Natural killer cell (primary cell): Measurements from ENCODE around the gene CLASP1. TPM values are rescaled to one million over a fixed set of nuclear protein-coding genes. Genes with fewer than 3 reads are reported as not detected.
A peak's percentile ranks its signal among the peaks of the same experiment; 100 is the strongest.

ENCODE experiments used
- ATAC-seq, 3 donors: fragments of 150-1000 bp in 2 of 3; fragments of 200-7000 bp in 1 of 3; cut with Tn5 transposase; 1 replicate in 1 of 3; 2 replicates in 2 of 3; pipeline ENCODE4 v1.10.0; 2021; ENCODE audit warnings: mild to moderate bottlenecking in 2 of 3, moderate library complexity in 2 of 3
- DNase-seq, 2 donors: peaks; one replicate each; pipeline versions ENCODE4 v3.0.0 to v3.0.0-alpha.2; 2013 to 2021; ENCODE audit warnings: mixed read lengths in 1 of 2
- H3K27ac ChIP-seq: one replicate; pipeline ENCODE4 v1.5.1; 2013; ENCODE audit warnings: mild to moderate bottlenecking, low read length
- H3K27me3 ChIP-seq: one replicate; pipeline ENCODE4 v1.6.1; 2013; ENCODE audit warnings: low read length; ENCODE audit not compliant: control insufficient read depth, insufficient read depth
- H3K36me3 ChIP-seq: one replicate; pipeline ENCODE4 v1.6.1; 2013; ENCODE audit warnings: low read length; ENCODE audit not compliant: control insufficient read depth, insufficient read depth
- H3K4me1 ChIP-seq: one replicate; pipeline ENCODE4 v1.6.1; 2013; ENCODE audit warnings: low read length; ENCODE audit not compliant: control insufficient read depth, insufficient read depth
- H3K4me3 ChIP-seq: one replicate; pipeline ENCODE4 v1.5.1; 2013; ENCODE audit warnings: low read length
- H3K9me3 ChIP-seq: one replicate; pipeline ENCODE4 v1.6.1; 2013; ENCODE audit warnings: low read length; ENCODE audit not compliant: control insufficient read depth, insufficient read depth
- H3K27ac Mint-ChIP-seq, 2 donors: one replicate each; pipeline ENCODE4 v1.8.0; 2022; ENCODE audit warnings: mild to moderate bottlenecking in 2 of 2, mixed read lengths in 2 of 2, moderate library complexity in 1 of 2
- H3K27me3 Mint-ChIP-seq, 2 donors: one replicate each; pipeline ENCODE4 v1.8.0; 2022; ENCODE audit warnings: low read depth in 2 of 2, mixed read lengths in 2 of 2
- H3K36me3 Mint-ChIP-seq: one replicate; pipeline ENCODE4 v1.8.0; 2022; ENCODE audit warnings: mixed read lengths
- H3K4me1 Mint-ChIP-seq, 2 donors: one replicate each; pipeline ENCODE4 v1.8.0; 2022; ENCODE audit warnings: mixed read lengths in 2 of 2
- H3K4me3 Mint-ChIP-seq: one replicate; pipeline ENCODE4 v1.8.0; 2022; ENCODE audit warnings: mild to moderate bottlenecking, moderate library complexity, mixed read lengths
- H3K9me3 Mint-ChIP-seq, 2 donors: one replicate each; pipeline ENCODE4 v1.8.0; 2022; ENCODE audit warnings: mixed read lengths in 2 of 2
- WGBS: methylation state at CpG from one replicate; pipeline ENCODE4 v1.1.7; 2013; ENCODE audit warnings: missing lambda C conversion rate; ENCODE audit not compliant: insufficient coverage; 5-methylcytosine and 5-hydroxymethylcytosine counted together
- intact Hi-C: fragments of 100-400 bp; cut with micrococcal nuclease; formaldehyde crosslinking; loops from one replicate; pipeline ENCODE4 v1.14.2; 2022
- total RNA-seq, 4 donors: library from RNA; stranded (reverse); fragments of 120-200 nt in 1 of 4; gene quantifications; one replicate each; pipeline versions ENCODE4 v1.2.3 to v1.2.4, GENCODE V29; 2013 to 2022
- TF ChIP-seq, protein P1 (sequence below): fragments of 200-600 bp; IDR thresholded peaks from one replicate; pipeline ENCODE4 v1.8.0; 2022; ENCODE audit warnings: antibody characterized with exemption

Gene CLASP1
- total RNA-seq, 3 donors from 2014 or later (not counting 1 experiment from before 2014, with no cell fraction given), result 125 to 142 (median 127) TPM

DNA sequence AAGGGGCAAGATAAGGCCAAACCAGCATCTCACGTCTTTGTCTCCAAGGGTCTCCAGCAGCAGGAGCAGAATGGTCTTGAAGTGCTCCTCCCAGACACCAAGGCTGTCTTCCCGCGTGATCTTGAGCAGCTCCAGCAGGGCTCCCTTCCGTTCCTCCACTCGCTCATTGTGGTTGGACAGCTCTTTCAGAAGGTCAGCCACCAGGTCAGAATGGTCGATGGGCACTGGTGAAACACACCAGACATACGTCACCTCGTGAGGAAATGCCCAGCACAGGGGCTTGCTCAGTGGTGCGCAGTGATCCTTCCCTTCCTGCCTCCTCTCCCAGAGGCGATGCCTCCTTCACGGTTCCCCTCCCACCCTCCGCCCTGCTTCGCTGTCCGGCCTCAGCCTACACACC lies 284.2 kb downstream of the CLASP1 start:
- Mint-ChIP-seq H3K9me3 (no peaks in the 10 kb centered on the region), H3K27ac (peak overlapping the region in 1 of 2 donors; percentile 3), H3K36me3 (peaks cover 29% of the 10 kb centered on the region), H3K4me1 (peaks cover 5 to 8% of the 10 kb centered on the region in 2 donors), H3K4me3 (no peak overlapping the region), H3K27me3 (no peaks in the 10 kb centered on the region)
- Histone ChIP-seq H3K27me3 (no peaks in the 10 kb centered on the region), H3K4me1 (no peaks in the 10 kb centered on the region), H3K4me3 (no peak overlapping the region), H3K27ac (no peak overlapping the region), H3K36me3 (peaks cover 72% of the 10 kb centered on the region), H3K9me3 (no peaks in the 10 kb centered on the region)
- WGBS, result 96% methylated on average over 14 of the region's 14 CpGs
- intact Hi-C loops, result no loop called here
- TF ChIP-seq, protein P1, sequence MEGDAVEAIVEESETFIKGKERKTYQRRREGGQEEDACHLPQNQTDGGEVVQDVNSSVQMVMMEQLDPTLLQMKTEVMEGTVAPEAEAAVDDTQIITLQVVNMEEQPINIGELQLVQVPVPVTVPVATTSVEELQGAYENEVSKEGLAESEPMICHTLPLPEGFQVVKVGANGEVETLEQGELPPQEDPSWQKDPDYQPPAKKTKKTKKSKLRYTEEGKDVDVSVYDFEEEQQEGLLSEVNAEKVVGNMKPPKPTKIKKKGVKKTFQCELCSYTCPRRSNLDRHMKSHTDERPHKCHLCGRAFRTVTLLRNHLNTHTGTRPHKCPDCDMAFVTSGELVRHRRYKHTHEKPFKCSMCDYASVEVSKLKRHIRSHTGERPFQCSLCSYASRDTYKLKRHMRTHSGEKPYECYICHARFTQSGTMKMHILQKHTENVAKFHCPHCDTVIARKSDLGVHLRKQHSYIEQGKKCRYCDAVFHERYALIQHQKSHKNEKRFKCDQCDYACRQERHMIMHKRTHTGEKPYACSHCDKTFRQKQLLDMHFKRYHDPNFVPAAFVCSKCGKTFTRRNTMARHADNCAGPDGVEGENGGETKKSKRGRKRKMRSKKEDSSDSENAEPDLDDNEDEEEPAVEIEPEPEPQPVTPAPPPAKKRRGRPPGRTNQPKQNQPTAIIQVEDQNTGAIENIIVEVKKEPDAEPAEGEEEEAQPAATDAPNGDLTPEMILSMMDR, result no peak
- DNase-seq (no peak), ATAC-seq (no peak)

DNA sequence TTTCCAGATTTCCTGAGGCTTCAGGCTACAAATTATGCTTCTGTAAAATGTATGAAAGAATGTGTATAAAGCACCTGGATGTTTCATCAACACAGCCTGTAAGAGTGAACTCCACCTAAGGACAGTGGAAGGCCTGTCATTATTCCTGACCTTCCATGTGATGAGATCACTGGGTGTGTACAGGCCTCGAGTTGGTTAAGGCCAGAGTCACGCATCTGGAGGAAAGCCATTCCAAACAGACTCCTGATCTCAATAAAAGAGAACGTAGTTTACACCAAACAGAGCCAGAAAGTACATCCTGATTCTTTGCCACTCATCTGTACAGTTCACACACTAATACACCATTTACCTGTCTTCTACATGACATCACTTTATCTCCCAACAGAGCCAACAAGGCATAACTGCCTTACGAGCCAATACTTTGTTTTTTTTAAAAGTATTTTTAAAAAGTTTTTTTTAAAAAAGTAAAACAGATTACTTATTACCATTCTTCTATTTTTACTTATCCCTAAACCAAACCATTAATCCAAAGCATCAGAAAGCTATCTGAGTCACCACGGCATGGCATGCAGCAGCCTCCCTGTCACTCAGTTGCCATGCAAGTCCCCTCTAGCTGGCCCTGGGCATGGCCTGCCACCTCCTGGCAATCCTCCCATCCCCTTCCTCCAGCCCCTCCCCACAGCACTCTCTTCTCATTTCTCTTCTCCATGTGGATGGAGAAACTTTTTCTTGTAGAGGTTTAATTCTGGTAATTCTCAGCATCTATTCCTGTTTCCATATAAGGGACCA lies 285.4 kb downstream of the CLASP1 start:
- peak overlapping the region in 1 of 2 donors; percentile 21 for H3K27ac Mint-ChIP-seq
- no peaks in the 10 kb centered on the region for H3K27me3 Mint-ChIP-seq
- peaks cover 32% of the 10 kb centered on the region for H3K36me3 Mint-ChIP-seq
- no peak overlapping the region for H3K4me3 Mint-ChIP-seq
- no peak overlapping the region for H3K4me3 ChIP-seq
- H3K9me3 Mint-ChIP-seq, result no peaks in the 10 kb centered on the region
- DNase-seq (no peak), ATAC-seq (no peak)
- TF ChIP-seq, protein P1, result no peak
- no peaks in the 10 kb centered on the region for H3K9me3 ChIP-seq
- WGBS, result 95% methylated on average over 4 of the region's 5 CpGs
- peaks cover 82% of the 10 kb centered on the region for H3K36me3 ChIP-seq
- no peaks in the 10 kb centered on the region for H3K27me3 ChIP-seq
- H3K4me1 Mint-ChIP-seq, result peaks cover 5 to 11% of the 10 kb centered on the region in 2 donors
- H3K4me1 ChIP-seq, result no peaks in the 10 kb centered on the region
- intact Hi-C loops, result no loop called here
- no peak overlapping the region for H3K27ac ChIP-seq

DNA sequence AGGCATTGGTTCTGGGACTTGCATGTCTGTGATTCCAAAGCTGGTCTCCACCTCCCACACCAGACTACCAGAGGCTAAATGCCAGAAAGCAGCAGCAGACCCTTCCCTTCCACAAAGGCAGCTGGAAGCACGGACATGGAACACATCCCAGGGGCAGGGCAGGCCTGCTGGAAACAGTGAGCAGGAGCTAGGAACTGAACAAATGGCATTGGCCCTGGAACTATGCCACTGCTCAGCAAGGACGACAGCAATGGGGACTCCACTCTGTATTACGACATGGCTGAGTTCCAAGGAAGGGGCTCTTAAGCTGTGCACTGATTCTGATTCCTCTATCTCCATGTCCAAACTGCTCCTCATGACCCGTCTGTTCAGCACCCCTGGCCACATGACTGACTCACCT lies 286.5 kb downstream of the CLASP1 start:
- no peak overlapping the region for H3K27ac Mint-ChIP-seq
- TF ChIP-seq, protein P1, result no peak
- no peak overlapping the region for H3K4me3 Mint-ChIP-seq
- intact Hi-C loops, result no loop called here
- Histone ChIP-seq H3K4me1 (no peaks in the 10 kb centered on the region), H3K27me3 (no peaks in the 10 kb centered on the region), H3K4me3 (no peak overlapping the region), H3K36me3 (peaks cover 80% of the 10 kb centered on the region), H3K27ac (no peak overlapping the region), H3K9me3 (no peaks in the 10 kb centered on the region)
- H3K36me3 Mint-ChIP-seq, result peaks cover 32% of the 10 kb centered on the region
- H3K9me3 Mint-ChIP-seq, result no peaks in the 10 kb centered on the region
- peaks cover 5 to 11% of the 10 kb centered on the region in 2 donors for H3K4me1 Mint-ChIP-seq
- H3K27me3 Mint-ChIP-seq, result no peaks in the 10 kb centered on the region
- 96% methylated on average over 4 of the region's 4 CpGs for WGBS
- ATAC-seq (no peak), DNase-seq (no peak)

DNA sequence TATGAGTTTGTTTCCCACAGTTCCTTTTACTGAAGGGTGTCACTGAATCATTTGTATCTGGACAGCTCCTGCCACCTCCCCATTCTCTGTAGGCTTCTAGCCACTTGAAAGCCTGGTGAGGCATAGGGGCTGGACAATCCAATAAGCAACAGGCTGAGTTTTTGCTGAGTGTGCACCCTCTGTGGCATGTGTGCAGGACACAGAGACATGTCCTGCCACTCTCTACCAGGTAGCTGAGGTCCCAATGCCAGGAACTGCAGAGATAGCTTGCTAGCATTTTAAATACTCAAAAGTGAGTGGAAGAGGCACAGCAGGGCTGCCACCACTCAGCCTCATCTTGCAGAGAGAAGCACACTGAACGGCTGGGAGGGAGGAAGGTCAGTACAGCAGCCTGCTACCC lies 287.0 kb downstream of the CLASP1 start:
- Mint-ChIP-seq H3K9me3 (no peaks in the 10 kb centered on the region), H3K4me3 (no peak overlapping the region), H3K27me3 (no peaks in the 10 kb centered on the region), H3K36me3 (peaks cover 32% of the 10 kb centered on the region), H3K4me1 (peaks cover 5 to 11% of the 10 kb centered on the region in 2 donors), H3K27ac (peak overlapping the region in 1 of 2 donors; percentile 36)
- DNase-seq (no peak), ATAC-seq (no peak)
- intact Hi-C loops, result no loop called here
- TF ChIP-seq, protein P1, result no peak
- Histone ChIP-seq H3K36me3 (peaks cover 81% of the 10 kb centered on the region), H3K27me3 (no peaks in the 10 kb centered on the region), H3K27ac (no peak overlapping the region), H3K9me3 (no peaks in the 10 kb centered on the region), H3K4me1 (no peaks in the 10 kb centered on the region), H3K4me3 (no peak overlapping the region)
- WGBS, result 100% methylated on average over 1 of the region's 1 CpG
